Activated T-cell treated with anti-CD3 and anti-CD28 coated beads, Interleukin-2, amount 50 U/mL, for 1 hour (primary cell): Measurements from ENCODE around the gene SUCLA2.
"Not testable (repeated sequence)": the region's sequence is repeated elsewhere in the genome, so short reads cannot be mapped to it uniquely, and the experiment has no call there.

Source experiments
- DNase-seq: peaks from one replicate; pipeline ENCODE4 v3.0.0-alpha.2; 2020

SUCLA2 gene

DNA sequence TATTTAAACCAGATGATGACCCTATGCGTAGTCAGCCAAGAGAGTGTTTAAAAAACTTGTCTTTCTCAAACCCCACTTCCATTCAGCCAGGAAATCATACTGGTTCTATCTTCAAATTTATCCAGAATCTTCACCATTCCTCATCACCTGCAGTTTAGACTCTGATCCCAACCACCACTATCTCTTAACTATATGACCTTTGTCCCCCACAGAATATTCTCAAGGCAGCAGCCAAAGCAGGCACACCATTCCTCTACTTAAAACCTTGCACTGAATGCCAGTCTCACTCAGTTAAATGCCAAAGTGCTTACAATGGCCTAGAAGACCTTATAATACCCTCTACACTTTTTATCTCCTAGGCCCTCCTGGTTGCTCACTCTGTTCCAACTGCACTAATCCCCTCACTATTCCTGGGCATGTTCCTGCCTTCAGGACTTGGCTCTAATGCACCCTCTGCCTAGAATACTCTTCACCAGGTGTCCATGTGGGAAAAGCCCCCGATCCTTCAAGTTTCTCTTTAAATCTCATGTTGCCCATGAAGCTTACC is 10.1 kb downstream of the SUCLA2 start:
- no peak for DNase-seq

DNA sequence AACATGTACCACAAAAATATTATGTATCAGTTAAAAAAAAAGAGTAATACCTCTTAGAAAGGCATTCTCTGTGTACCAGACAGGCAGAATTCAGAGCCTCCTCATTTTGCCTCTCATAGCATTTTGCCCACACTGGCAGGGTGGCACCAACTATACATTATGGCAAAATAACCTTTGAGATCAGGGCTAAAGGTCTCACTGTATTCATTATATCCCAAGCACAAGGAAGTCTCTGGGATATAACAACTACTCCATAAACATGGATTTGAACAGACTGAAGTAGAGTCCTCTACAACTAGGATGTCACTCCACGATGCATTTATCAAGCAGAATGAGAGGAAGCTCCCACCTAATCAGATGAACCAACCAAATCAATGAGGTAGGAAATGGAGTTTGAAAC is 10.6 kb downstream of the SUCLA2 start:
- DNase-seq: no peak

DNA sequence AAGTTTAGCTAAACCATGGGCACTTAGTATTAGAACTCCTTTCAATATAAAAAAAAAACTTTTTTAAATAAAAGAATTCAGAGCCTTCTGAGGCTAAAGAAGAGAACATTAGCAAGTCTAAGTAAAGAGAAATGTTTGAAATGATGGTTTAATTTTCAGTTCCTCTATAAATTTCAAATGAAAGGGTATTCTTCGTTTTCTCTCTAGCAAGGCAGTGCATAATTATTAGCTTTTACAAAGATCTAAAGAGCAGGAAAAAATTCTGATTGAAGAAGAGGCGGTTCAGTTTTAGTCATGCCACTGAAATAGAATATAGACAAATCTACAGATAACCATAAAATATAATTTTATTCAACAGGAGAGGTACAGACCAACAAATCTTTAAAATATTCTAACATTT is 18.0 kb downstream of the SUCLA2 start:
- no peak for DNase-seq

DNA sequence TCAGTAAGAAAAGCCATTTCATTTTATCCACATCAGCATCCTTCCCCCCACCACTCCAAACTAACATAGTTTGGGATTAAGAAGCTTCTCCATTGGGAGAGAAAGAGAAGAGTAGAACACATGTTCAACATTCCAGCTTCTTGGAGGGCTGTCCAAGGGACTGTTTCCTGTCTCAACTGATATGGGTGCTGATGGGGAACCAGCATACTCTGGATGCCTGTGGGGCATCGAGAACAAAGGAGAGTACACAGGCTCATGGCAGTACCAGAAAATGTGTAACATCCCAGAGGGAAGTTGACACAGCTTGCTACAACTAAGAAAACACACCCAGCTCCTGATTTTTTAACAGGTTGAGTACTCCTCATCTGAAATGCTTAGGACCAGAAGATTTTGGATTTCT is 24.7 kb downstream of the SUCLA2 start:
- no peak for DNase-seq

DNA sequence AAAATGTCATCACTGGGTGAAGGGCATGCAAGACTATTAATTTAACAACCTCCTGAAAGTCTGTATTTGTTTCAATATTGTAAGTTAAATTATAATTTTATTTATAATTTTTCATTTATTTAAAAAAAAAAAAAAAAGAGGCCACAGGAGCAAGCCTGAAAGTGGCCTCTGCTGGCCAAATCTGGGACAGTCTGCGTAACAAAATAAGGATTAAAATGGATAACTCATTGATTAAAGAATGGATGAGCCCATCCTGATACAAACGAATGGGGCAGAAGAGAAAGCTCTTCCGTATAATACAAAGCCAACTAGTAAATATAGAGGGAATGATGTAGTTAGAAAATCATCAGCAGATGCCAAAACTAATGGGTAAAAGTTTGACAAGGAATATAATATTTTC is 36.2 kb downstream of the SUCLA2 start:
- no peak for DNase-seq

DNA sequence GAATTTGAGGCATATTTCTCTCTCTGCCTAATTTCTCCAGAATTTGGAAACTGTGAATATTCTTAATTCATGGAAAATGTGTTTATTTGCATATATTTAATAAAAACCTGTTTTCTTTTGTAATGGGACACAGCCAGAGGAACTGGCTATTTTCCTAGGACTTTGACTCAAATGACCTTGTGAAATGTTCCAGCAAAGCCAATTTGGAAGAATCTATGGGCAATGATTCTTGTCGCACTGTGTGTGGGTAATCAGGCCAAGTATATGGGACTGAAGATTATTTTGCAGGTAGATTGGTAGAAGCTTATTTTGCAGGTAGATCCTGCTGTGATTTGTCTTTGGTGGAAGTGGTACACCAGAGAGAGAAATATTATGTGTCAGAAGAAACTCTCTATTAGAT is 38.8 kb downstream of the SUCLA2 start:
- no peak for DNase-seq

DNA sequence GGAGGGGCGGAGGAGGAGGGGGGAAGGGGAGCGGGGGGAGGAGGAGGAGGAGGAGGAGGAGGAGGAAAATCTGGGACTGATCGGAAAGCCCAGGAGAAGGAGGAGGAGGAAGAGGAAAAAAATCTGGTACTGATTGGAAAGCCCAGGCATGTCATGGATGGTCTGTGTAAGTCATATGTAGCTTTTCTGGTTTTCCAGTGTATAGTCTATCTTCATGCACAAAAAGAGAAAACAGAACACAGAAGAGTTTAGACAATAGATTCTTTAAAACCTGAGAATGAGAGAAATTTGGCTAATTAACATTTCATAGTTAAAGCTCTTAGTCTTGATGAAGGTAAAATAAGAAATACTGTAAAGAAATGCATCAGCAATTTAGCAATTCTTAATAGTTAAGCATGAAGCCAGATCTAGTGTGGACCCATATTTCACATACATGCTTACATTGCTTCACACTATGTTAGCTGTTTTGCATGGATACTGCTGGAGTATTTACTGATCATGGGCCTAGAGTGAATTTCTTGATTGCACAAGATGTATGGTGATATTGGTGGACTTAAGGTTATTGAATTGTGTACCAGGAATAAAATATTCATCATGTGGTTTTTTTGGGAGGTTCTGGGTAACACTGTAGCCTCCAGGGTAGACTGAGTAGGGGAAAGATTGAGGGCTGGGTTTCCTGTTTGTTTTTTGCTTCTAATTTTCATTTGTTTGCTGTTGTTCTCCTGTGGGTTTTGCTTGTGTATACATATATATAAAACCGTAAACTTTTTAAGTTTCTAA is 41.4 kb downstream of the SUCLA2 start:
- DNase-seq: no peak

DNA sequence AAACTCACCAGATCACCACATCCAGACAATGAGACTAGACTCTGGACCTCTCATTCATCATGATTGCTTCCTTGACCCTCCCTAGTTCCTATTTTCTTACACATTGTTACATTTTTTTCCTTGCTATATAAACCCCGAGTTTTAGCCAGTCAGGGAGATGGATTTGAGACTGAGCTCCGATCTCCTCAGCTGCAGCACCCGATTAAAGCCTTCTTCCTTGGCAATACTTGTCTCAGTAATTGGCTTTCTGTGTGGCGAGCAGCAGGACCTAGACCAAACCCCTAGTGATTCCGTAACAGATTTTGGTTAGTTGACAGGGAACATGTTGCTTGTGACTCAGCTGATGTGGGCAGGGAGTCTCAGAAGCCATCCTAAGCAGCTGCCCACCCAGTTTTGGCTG is 44.0 kb downstream of the SUCLA2 start:
- DNase-seq: no peak

DNA sequence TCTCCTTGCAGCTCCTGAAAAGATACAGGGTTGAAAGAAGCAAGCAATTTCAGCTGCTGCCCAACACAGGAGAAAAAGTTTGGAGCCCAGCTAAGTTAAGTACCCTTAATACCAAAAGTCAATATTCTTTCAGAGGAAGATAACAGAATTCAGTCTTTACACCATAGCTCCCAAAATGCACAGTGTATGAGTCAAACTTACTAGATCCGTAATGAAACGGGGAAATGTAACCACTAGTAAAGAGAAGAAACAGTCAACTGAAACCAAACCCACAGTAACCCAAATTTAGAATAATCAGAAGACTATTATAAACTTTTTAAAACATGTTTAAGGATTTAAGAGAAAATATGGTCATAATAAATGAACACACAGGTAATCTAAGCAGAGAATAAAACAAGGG is 45.2 kb downstream of the SUCLA2 start:
- no peak for DNase-seq

DNA sequence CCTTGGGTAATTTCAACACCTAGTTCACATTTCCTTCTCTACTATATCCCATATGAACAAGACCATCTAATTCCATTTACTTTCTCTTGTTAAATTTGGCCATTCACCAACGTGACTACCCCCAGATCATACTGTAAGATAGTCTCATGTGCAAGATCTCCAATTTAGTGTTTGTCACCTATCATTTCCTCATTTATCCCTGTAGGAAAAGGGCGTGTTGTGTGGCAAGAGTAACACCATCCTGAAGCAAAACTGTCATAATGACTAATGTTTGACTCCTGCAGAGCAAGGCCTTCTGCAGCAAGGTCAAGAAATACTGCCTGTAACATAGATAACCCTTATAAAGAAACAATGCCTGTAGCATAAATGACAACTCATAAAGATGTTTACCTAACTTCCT is 51.3 kb downstream of the SUCLA2 start:
- no peak for DNase-seq

DNA sequence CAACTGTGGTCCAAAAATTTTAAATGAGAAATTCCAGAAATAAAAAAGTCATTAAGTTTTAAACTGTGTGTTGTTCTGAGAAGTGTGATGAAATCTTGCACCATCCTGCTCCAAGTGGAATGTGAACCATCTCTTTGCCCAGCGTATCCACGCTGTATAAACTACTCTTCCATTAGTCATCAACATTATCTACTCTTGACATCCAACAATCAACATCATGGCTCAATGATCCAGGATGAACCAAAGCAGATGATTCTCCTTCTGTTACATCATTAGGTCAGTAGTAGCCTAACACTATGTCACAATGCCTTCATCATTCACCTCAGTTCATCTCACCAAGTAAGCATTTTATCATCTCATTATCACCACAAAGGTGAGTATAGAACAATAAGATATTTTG is 55.3 kb downstream of the SUCLA2 start:
- no peak for DNase-seq

DNA sequence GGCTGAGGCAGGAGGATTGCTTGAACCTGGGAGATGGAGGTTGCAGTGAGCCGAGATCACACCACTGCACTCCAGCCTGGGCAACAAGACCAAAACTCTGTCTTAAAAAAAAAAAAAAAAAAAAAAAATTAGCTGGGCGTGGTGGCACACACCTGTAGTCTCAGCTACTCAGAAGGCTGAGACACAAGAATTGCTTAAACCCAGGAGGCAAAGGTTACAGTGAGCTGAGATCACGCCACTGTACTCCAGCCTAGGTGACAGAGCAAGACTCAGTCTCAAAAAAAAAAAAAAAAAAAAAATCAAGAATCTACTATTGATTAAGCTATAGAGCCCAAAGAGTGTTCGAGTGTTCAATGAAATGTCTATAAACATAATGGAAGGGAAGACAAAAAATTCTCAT is 55.9 kb downstream of the SUCLA2 start:
- not testable (repeated sequence) for DNase-seq

DNA sequence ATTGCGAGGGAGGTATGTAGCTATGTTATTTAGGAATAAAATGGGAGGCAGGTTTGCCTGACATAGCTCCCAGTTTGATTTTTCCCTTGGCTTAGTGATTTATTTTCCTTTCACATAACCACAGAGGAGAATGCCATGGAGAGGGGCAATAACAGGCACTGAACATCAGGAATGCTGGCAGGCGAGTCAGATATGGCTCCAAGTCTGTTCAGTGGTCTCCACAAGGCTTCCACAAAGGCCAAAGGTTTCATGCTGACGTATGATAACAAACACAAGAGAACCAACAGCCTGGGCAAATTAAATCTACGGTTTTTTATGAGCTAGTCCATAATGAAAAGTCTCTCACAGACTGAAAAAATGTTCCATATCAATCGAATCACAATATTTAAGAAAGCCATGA is 66.7 kb downstream of the SUCLA2 start:
- no peak for DNase-seq

DNA sequence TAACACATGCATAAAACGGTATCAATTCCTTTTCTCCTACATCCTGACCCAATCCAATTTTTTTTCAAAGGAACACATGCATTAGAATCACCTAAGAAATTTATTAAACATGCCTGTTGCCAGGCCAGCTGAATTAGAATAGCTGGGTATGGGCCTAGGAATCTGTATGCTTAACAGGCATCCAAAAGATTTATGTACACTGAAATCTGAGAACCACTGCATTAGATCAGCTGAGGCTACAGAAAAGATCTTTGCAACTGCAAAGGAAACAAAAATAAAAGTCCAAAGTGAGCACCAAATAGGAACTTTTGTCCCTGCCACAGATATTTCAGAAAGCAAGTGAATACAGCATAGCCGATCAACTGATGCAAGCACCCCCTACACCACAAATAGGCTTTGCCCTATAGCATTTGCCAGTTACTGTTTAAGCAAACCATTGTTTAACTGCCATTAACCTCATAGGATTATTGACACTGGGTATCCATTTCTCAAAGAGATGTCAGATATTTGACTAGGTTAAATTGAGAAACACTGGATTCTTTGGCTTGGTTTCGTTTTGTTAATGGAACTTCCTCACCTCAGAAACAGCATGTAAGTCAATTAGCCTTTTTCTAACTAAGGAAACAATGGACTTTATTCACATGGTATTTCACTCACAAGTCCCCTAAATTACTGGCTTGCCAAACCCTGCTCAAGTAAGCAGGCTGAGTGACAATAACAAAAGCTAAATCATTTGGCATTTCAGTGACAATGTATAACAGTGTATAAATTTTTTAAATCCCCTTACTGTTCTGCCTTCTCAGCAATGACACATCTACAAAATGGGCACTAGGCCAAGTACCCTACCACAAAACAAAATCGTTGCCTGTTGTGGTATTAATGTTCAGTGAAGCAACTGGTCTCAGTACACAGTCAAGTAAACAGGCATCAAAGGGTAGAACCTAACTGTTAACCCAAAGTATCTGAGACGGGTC is 67.8 kb downstream of the SUCLA2 start:
- DNase-seq: no peak

DNA sequence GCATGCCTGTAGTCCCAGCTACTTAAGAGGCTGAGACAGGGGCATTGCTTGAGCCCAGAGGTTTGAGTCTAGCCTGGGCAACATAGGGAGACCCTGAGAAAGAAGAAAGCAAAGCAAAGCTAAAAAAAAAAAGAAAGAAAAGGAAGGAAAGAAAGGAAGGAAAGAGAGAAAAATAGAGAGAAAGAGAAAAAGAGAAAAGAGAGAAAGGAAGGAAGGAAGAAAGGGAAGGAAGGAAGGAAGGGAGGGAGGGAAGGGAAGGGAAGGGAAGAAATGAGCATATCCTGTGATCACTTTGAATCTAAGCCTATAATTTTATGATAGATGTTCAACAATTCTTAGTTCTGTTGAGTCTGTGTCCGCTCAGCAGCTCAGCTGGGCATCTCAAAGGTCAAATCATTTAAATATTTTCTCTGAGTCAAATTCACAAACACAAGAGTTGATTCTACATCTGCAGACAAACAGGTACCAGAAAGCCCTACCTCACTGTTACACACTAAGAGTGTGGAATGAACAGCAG is 70.4 kb downstream of the SUCLA2 start:
- DNase-seq: no peak

DNA sequence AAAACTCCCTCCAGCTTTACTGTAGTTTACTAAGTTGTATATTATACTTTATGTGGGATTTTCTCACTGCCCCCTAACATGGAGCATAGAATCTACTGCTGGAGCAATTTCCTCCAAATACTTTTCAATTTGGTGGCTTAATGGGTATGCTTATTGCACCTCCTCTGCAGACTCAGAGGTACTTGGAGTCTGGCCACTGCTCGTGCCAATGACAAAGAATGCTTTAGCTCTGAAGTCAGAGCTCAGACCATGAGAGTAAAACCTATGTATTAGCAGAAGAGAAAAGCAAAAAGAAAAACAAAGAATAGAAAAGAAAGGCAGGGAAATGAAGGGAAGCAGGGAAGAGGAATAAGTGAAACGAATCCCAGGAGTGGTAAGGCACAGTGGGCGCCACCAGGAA is 71.9 kb downstream of the SUCLA2 start:
- no peak for DNase-seq

DNA sequence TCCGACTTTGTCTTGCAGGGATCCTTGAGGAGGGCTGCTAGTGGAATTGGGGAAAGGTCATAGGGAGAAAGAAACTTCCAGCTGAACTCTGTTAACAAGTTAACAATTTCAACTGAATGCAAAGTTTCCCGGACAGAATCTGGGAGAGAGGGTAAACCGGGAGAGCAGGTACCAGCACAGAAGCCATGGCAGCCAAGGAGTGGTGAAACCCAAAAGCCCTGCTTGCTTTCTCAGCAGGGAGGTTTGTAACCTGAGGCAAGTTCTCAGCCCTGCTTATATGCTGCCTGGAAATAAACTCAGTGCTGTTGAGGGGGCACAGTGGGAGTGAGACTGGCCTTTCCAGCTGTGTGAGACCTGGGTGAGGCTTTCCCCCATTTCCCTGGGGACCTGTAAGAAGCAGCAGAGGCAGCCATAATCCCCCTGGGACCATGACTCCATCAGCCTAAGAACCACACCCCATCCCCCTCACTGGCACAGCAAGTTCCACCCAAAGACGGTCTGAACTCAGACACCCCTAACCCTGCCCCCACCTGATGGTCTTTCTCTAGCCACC is 84.0 kb downstream of the SUCLA2 start:
- DNase-seq: no peak

DNA sequence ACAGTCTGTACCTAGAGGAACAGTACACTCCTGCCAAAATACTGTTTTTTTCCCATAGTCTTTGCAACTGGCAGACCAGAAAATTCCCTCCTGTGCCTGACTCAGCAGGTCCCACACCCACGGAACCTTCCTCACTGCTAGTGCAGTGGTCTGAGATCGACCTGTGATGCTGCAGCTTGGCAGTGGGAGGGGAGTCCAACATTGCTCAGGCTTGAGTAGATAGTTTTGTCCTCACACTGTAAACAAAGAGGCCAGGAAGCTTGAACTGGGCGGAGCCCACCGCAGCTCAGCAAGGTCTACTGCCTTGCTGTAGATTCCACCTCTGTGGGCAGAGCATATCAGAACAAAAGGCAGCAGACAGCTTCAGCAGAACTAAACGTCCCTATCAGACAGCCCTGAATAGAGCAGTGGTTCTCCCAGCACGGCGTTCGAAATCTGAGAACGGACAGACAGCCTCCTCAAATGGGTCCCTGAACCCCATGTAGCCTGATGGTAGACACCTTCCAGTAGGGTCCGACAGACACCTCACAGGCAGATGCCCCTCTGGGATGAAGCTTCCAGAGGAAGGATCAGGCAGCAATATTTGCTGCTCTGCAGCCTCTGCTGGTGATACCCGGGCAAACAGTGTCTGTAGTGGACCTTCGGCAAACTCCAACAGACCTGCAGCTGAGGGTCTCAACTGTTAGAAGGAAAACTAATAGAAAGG is 92.7 kb downstream of the SUCLA2 start:
- no peak for DNase-seq

DNA sequence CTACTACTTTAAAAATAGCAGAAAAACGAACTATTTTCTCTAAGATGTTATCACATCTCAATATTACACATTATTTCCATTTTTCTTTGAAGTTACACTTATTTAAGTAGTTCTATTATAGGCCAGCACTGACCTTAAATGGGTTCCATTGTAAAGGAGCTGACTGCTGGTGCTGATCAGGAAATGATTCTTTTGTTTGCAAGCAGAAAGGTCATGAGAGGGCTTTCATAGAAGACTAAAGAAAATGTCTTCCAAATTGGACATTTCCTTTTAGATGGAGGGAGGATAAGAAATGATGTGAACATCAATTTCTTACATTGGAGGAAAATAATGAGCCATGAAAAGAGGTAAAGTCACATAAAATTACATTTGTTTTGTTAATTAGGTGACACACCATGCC is 96.2 kb downstream of the SUCLA2 start:
- no peak for DNase-seq

DNA sequence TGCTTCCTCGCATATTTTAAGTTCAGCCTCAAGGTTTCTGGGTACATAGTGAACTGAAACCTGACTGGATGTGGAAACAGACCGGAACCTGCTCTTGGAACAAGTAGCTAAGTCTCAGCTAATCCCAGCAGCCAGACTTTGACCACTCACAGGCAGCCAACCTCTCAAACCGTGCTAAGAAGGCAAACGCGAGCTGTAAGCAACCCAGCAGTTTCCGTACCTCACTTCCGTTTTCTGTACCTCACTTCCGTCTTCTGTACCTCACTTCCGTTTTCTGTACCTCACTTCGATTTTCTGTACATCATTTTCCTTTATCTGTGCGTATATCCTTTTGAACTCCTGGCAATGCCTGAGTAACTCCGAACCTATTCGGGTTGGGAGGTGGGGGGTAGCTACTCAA is 96.8 kb downstream of the SUCLA2 start:
- no peak for DNase-seq

DNA sequence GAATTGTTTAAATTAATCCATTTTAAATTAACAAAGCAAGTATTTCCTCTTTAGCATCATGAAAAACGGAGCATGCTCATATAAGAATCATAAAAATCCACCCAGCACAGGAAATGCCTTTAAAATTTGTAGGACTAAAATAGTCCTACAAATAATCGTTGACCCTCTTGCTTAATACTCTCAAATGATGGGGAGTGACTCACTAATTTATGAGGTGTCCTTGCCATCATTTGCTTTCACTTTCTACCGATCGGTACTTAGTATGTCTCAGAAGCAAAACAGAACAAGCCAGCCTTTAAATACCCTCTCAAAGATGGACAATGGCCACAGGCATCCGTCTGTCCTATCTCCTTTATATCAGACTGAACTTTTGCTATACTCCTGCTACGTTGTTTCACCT is 97.2 kb downstream of the SUCLA2 start:
- DNase-seq: no peak

DNA sequence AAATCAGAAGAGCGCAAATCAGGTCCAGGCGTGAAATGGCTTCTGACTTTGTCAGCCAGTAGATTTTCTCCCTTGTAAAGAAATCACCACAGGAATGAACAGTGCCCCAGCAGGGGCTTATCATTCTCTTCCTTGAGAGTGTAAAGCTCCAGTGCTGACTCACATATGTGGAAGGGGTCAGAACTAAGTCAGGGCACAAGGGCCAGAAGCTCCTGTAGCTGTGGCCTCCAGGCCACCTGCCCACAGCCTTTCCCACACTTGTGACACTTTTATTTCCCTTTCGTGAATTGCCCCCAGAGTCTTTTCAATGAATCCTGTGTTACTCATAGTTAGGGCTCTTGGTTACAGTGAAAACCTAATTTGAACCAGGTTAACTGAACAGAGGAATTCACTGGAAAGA is 99.6 kb downstream of the SUCLA2 start:
- DNase-seq: no peak

DNA sequence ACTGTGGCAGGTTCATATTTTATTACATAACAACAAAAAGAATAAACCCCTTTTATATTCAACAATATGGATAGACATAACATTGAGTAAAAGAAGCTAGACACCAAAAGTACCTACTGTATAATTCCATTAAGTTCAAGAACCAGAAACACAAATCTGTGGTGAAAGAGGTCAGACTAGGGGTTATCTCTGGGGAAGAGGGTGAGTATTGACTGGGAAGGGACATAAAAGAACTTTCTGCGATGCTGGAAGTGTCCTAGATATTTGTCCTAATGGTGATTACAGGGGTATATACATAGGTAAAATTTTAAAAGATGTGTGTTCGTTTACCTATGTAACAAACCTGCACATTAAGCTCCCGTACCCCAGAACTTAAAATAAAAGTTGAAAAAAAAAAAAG is 103.0 kb downstream of the SUCLA2 start:
- no peak for DNase-seq
